Measurements from ENCODE around the gene IL27RA. TPM values are rescaled to one million over a fixed set of nuclear protein-coding genes. Genes with fewer than 3 reads are reported as not detected.
A peak's percentile ranks its signal among the peaks of the same experiment; 100 is the strongest.

Gene IL27RA
- polyA plus RNA-seq, 4 donors = 5.7 to 8.4 (median 7.8) TPM

- no peak for DNase-seq (ENCODE audit: low read depth in 4 of 4, low spot score in 2 of 4)
Measured at GRCh38 chr19:14056741-14057356, 25.3 kb downstream of the IL27RA start.

- no peak for DNase-seq (ENCODE audit: low read depth in 4 of 4, low spot score in 2 of 4)
Measured at GRCh38 chr19:14058182-14059092, 26.9 kb downstream of the IL27RA start.

GRCh38 chr19:14059093-14059480, 27.5 kb downstream of the IL27RA start:
- DNase-seq (ENCODE audit: low read depth in 4 of 4, low spot score in 2 of 4) = no peak

GRCh38 chr19:14059652-14060155, 28.1 kb downstream of the IL27RA start:
- no peak for DNase-seq (ENCODE audit: low read depth in 4 of 4, low spot score in 2 of 4)

GRCh38 chr19:14061081-14061749, 29.7 kb downstream of the IL27RA start:
- DNase-seq (ENCODE audit: low read depth in 4 of 4, low spot score in 2 of 4) = no peak

GRCh38 chr19:14061751-14062557, 30.4 kb downstream of the IL27RA start, which contains the start of gene PALM3:
Gene PALM3 (minus strand): TSS chr19:14062076. CDS start chr19:14061980, 96 bp downstream.
- DNase-seq (ENCODE audit: low read depth in 4 of 4, low spot score in 2 of 4) = no peak

- DNase-seq (ENCODE audit: low read depth in 4 of 4, low spot score in 2 of 4) = no peak
Measured at GRCh38 chr19:14062558-14062855, 30.9 kb downstream of the IL27RA start.

- no peak for DNase-seq (ENCODE audit: low read depth in 4 of 4, low spot score in 2 of 4)
Measured at GRCh38 chr19:14063105-14063504, 31.5 kb downstream of the IL27RA start.

- no peak for DNase-seq (ENCODE audit: low read depth in 4 of 4, low spot score in 2 of 4)
Measured at GRCh38 chr19:14066134-14066533, 34.6 kb downstream of the IL27RA start.

GRCh38 chr19:14070268-14071050, 38.9 kb downstream of the IL27RA start:
- no peak for DNase-seq (ENCODE audit: low read depth in 4 of 4, low spot score in 2 of 4)

GRCh38 chr19:14072535-14073260, 41.1 kb downstream of the IL27RA start, which contains the start of gene MISP3:
Gene MISP3 (plus strand): TSS chr19:14072786. CDS start chr19:14073310, 524 bp downstream.
- DNase-seq (ENCODE audit: low read depth in 4 of 4, low spot score in 2 of 4) = no peak

GRCh38 chr19:14073261-14073924, 41.8 kb downstream of the IL27RA start:
- DNase-seq (ENCODE audit: low read depth in 4 of 4, low spot score in 2 of 4) = no peak

GRCh38 chr19:14073925-14074838, 42.6 kb downstream of the IL27RA start:
- DNase-seq (ENCODE audit: low read depth in 4 of 4, low spot score in 2 of 4) = no peak

- no peak for DNase-seq (ENCODE audit: low read depth in 4 of 4, low spot score in 2 of 4)
Measured at GRCh38 chr19:14078411-14078810, 46.8 kb downstream of the IL27RA start.

- peak; percentile 97 to 99 (median 99) for DNase-seq (ENCODE audit: low read depth in 4 of 4, low spot score in 2 of 4)
Measured at GRCh38 chr19:14080887-14081796, 49.6 kb downstream of the IL27RA start.
